Hematopoietic multipotent progenitor cell (in vitro differentiated cells): Measurements from ENCODE around the gene GPC6. TPM values are rescaled to one million over a fixed set of nuclear protein-coding genes. Genes with fewer than 3 reads are reported as not detected.
"Not testable (repeated sequence)": the region's sequence is repeated elsewhere in the genome, so short reads cannot be mapped to it uniquely, and the experiment has no call there.

Experiments
- DNase-seq, 3 donors: peaks; one replicate each; pipeline ENCODE4 v3.0.0-alpha.2; 2011 to 2015; ENCODE audit warnings: low read depth in 2 of 3, low spot score in 2 of 3
- total RNA-seq: library from RNA; depleted of rRNA; stranded (reverse); fragments of >200 nt; gene quantifications from one replicate; pipeline ENCODE4 v1.2.3, GENCODE V29; 2012

GPC6 gene
- total RNA-seq, 1 donor = 0.54 TPM

GRCh38 chr13:93496117-93496516, 269.5 kb downstream of the GPC6 start:
- not testable (repeated sequence) for DNase-seq

GRCh38 chr13:93496985-93497673, 270.5 kb downstream of the GPC6 start:
- DNase-seq = no peak

GRCh38 chr13:93499991-93500390, 273.4 kb downstream of the GPC6 start:
- no peak for DNase-seq

GRCh38 chr13:93502071-93502470, 275.5 kb downstream of the GPC6 start:
- DNase-seq = no peak

- no peak for DNase-seq
Observed at GRCh38 chr13:93502987-93503615, 276.5 kb downstream of the GPC6 start.

GRCh38 chr13:93505104-93505952, 278.7 kb downstream of the GPC6 start:
- no peak for DNase-seq

GRCh38 chr13:93511011-93511410, 284.4 kb downstream of the GPC6 start:
- DNase-seq = no peak

GRCh38 chr13:93515267-93515666, 288.7 kb downstream of the GPC6 start:
- no peak for DNase-seq

GRCh38 chr13:93517658-93518057, 291.1 kb downstream of the GPC6 start:
- DNase-seq = no peak

GRCh38 chr13:93521307-93521706, 294.7 kb downstream of the GPC6 start:
- no peak for DNase-seq

GRCh38 chr13:93522501-93522900, 295.9 kb downstream of the GPC6 start:
- DNase-seq = no peak

- DNase-seq = no peak
Observed at GRCh38 chr13:93525087-93525486, 298.5 kb downstream of the GPC6 start.

- DNase-seq = no peak
Observed at GRCh38 chr13:93527748-93528297, 301.2 kb downstream of the GPC6 start.

- DNase-seq = no peak
Observed at GRCh38 chr13:93529961-93530360, 303.4 kb downstream of the GPC6 start.

- DNase-seq = no peak
Observed at GRCh38 chr13:93534181-93534700, 307.6 kb downstream of the GPC6 start.

GRCh38 chr13:93535251-93535650, 308.6 kb downstream of the GPC6 start:
- no peak for DNase-seq

- DNase-seq = no peak
Observed at GRCh38 chr13:93539914-93540313, 313.3 kb downstream of the GPC6 start.

- DNase-seq = no peak
Observed at GRCh38 chr13:93547886-93548285, 321.3 kb downstream of the GPC6 start.

- no peak for DNase-seq
Observed at GRCh38 chr13:93549326-93550005, 322.9 kb downstream of the GPC6 start.

GRCh38 chr13:93550236-93550635, 323.6 kb downstream of the GPC6 start:
- DNase-seq = no peak
